GM12873 (cell line): ENCODE data around the gene ANKRD13A.

Source experiments
- CTCF ChIP-seq: IDR thresholded peaks from 2 replicates; pipeline ENCODE4 v1.5.1; 2012; ENCODE audit warnings: low read depth, mild to moderate bottlenecking, moderate library complexity, low read length, control low read depth; ENCODE audit not compliant: insufficient read depth; ENCODE audit errors: missing control alignments

Gene ANKRD13A

DNA sequence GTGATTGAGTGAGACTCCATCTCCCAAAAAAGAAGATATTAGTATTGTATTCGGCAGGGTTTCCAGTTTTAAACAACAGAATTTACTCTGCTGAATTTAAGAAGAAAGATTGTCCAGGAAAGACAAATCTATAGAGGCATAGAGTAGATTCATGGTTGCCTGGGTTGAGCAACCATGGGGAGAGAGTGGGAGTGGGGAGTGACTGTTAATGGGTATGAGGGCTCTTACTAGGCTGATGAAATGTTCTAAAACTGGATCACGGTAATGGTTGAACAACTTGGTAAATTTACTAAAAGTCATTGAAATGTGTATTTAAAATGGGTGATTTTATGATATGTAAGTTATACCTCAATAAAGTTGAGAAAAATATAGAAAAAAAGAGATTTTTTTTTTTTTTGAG lies 63.0 kb downstream of the ANKRD13A start:
- TF ChIP-seq CTCF = no peak

DNA sequence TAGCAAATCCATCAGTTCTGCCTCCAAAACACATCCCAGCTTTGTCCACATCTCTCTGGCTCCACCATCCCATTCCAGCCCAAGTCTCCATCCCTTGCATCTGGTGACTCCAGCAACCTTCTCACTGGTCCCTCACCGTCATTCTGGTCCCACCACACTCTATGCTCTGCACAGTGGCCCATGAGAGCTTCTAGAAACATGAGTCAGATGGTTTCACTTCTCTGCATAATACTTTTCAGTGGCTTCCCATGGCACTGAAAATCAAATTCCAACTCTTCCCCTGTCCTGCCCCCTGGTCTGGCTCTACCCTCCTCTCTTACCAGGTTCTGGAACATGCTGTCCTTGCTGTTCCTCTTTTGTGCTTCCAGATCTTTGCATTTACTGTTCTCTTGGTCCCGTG lies 66.3 kb downstream of the ANKRD13A start:
- TF ChIP-seq CTCF = no peak

DNA sequence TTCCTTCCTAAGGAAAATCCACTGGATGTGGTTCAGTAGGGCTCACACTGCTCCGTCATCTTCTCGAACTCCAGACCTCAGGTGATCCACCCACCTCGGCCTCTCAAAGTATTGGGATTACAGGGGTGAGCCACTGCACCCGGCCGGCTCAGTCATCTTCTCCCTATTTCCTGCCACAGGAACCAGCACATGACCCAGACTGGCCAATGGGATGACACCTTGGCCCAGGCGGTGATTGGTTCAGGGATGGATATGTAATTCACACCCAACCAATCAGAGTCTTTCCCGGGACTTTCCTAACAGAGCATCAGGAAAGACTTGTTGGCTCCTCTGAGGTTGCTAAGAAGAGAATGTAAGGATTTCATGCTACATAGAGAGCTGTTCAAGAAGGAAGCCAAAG lies 68.3 kb downstream of the ANKRD13A start:
- no peak for TF ChIP-seq CTCF

GRCh38 chr12:110068654-110069053 lies 69.4 kb downstream of the ANKRD13A start:
- no peak for TF ChIP-seq CTCF

DNA sequence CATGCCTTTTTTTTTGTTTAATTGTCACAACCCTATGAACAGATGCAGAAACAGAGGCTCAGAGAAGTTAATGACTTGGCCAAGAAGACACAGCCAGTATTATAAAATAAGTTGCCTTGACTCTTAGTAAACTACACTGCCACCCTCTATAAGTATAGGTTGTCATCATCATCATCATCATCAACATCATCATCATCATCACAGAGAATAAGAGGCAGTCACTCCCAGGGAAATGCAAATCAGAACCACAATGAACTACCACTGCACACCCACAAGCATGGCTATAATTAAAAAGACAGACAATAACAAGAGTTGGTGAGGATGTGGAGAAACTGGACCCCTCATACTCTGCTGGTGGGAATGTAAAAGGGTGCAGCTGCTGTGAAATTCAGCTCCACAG lies 72.3 kb downstream of the ANKRD13A start:
- no peak for TF ChIP-seq CTCF

DNA sequence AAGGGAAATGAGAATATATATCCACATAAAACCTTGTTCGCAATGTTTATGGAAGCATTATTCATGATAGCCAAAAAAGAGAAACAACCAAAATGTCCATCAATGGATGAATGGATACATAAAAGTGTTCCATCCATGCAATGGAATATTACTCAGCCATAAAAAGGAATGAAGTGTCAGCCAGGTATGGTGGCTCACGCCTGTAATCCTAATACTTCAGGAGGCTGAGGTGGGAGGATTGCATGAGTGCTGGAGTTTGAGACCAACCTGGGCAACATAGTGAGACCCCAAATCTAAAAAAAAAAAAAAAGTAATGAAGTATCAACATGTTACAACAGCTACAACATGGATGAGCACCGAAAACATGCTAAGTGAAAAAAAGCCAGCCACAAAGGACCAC lies 72.7 kb downstream of the ANKRD13A start:
- TF ChIP-seq CTCF = no peak

DNA sequence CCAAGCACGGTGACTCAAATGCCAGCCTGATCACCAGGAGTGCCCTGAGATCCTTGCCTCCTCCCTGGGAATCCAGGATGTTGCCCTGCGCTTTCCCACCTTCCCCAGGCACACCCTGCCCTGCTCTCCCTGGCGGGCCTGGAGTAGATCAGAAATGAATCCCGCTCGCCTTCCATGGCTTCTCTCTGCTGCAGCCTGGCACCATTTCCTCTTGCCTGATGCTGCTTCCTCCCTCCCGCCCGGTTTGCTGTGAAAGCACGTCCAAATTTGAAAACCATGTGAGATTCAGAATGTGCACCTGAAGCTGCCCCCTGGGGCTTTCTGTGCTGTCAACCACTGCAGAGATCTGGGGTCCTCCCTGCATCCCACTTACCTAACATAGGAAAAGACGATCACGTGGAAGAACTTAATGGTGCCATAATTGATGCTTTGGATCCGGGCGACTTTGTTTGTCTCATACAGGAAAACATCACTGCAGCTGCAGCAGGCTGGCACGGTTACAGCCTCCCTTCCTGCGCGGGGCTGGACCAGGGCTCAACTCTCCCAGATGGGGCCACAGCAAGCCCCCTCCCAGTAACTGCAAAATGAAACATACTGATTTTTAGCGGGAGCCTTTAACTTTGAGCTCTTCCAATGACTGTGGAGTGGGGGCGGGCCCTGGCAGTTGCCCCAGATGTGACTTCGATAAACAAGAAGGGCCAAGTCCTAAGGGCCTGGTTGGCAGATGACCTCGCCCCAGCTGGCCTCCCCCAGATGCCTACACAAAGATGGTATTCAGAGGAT lies 74.0 kb downstream of the ANKRD13A start:
- no peak for TF ChIP-seq CTCF
